ENCODE data around the gene FLT1. TPM values are rescaled to one million over a fixed set of nuclear protein-coding genes. Genes with fewer than 3 reads are reported as not detected.

FLT1 gene
- total and polyA plus RNA-seq, 11 donors: 13.1 to 73.2 (median 41.1) TPM

DNA sequence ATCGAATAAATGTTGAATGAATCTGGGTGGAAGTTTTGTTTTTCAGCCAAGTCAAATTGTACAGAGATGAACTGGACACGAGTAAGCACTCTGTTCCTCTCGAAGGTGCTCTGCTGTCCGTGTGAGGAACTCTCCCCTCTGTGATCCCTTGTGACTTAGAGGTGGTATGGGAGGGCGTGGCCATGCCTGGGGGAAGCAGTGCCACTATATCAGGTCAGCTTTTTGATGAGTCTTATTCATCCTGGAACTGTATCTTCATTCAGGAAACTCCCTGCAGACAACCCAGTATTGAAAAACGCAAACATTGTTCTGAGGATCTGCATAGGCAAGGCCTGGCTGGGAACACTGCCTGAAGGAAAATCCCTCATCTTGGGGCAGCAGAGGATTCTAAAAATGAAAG lies 45.7 kb upstream of the FLT1 start:
- DNase-seq: no peak
- no peak for ATAC-seq
- Histone ChIP-seq H3K27me3 (no peaks in the 10 kb centered on the region), H3K9me3 (peaks cover 0 to 12% (median 0%) of the 10 kb centered on the region in 12 donors), H3K4me3 (no peak overlapping the region), H3K27ac (no peak overlapping the region), H3K4me1 (no peaks in the 10 kb centered on the region), H3K36me3 (no peaks in the 10 kb centered on the region)
- TF ChIP-seq POLR2A (IDR thresholded peaks at IDR 0.05) (no peak), CTCF (IDR thresholded peaks at IDR 0.05) (no peak)
- intact Hi-C loops (cut with DNase I): no loop called here
- 56 to 67% (median 59%) methylated on average over 6 of the region's 6 CpGs for WGBS, 4 donors

DNA sequence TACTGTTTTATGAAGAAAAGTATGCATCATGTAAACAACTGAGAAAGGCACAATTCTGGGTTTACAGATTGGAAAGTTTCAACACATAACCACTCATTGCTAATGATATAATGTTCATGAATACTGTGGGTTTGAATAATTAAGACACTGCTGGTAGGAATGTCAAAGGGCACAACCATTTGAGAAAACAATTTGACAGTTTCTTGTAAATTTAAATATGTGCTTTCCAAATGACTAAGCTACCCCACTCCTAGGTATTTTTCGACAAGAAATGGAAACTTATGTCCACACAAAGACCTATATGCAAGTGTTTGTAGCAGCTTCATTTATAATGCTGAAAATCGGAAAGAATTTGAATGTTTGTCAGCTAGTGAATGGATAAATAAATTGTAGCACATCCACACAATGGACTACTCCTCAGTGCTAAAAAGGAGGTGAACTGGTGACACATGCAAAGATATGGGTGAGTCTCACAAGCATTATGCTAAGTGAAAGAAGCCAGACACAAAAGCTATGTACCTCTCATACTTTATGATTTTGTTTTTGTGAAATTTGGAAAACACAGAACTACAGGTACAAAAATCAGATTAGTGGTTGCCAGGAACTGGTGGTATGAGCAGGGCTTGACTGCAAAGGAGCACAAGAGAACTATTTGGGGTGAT lies 44.8 kb upstream of the FLT1 start:
- no peaks in the 10 kb centered on the region for H3K4me1 ChIP-seq
- intact Hi-C loops (cut with DNase I): loop anchor here in 1 of 10 donors (10.0 kb wide), 1 partner anchor 95 kb away; no protein-coding TSS in a partner anchor
- peaks cover 0 to 12% (median 0%) of the 10 kb centered on the region in 12 donors for H3K9me3 ChIP-seq
- ATAC-seq (no peak), DNase-seq (no peak)
- 95 to 99% (median 96%) methylated on average over 2 of the region's 2 CpGs for WGBS, 4 donors
- no peaks in the 10 kb centered on the region for H3K36me3 ChIP-seq
- H3K4me3 ChIP-seq: no peak overlapping the region
- H3K27ac ChIP-seq: no peak overlapping the region
- H3K27me3 ChIP-seq: no peaks in the 10 kb centered on the region
- no peak for TF ChIP-seq POLR2A (IDR thresholded peaks at IDR 0.05)
- no peak for TF ChIP-seq CTCF (IDR thresholded peaks at IDR 0.05)

GRCh38 chr13:28538932-28539331 lies 44.0 kb upstream of the FLT1 start:
- Histone ChIP-seq H3K4me3 (no peak overlapping the region), H3K27me3 (peaks cover 0 to under 1% (median 0%) of the 10 kb centered on the region in 9 donors), H3K36me3 (no peaks in the 10 kb centered on the region), H3K4me1 (no peaks in the 10 kb centered on the region), H3K9me3 (peaks cover 0 to 11% (median 0%) of the 10 kb centered on the region in 12 donors), H3K27ac (no peak overlapping the region)
- ATAC-seq (no peak), DNase-seq (no peak)
- 59 to 75% (median 73%) methylated on average over 3 of the region's 3 CpGs for WGBS, 4 donors
- TF ChIP-seq POLR2A (IDR thresholded peaks at IDR 0.05) (no peak), CTCF (IDR thresholded peaks at IDR 0.05) (no peak)
- intact Hi-C loops (cut with DNase I): loop anchor here in 1 of 10 donors (10.0 kb wide), 1 partner anchor 96 kb away; no protein-coding TSS in a partner anchor

DNA sequence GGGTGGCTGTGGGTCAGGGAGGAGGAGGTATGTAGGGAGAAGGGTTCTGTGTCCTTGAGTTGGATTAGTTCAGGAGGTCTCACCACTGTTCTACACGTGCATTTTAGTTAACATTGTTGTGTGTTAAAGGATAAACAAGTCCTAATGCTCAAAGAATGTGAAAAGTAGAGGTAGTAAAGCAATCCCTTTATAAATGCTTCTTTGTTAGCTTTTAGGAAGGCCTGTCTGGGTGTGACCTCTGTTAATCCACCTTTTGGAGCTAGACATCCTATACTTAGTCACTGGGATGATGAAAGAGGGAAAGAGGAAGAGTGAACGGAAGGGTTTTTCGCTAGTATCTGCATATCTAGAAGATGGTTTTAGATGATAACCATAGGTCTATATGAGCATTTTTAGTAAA lies 42.2 kb upstream of the FLT1 start:
- Histone ChIP-seq H3K27ac (no peak overlapping the region), H3K36me3 (no peaks in the 10 kb centered on the region), H3K4me1 (peaks cover 0 to 13% (median 0%) of the 10 kb centered on the region in 12 donors), H3K4me3 (no peak overlapping the region), H3K9me3 (no peaks in the 10 kb centered on the region), H3K27me3 (peaks cover 0 to 10% (median 0%) of the 10 kb centered on the region in 9 donors)
- DNase-seq: no peak
- intact Hi-C loops (cut with DNase I): loop anchor here in 1 of 10 donors (10.0 kb wide), 1 partner anchor 98 kb away; no protein-coding TSS in a partner anchor
- TF ChIP-seq CTCF (IDR thresholded peaks at IDR 0.05) (no peak), POLR2A (IDR thresholded peaks at IDR 0.05) (no peak)
- ATAC-seq: no peak
- 67 to 83% (median 69%) methylated on average over 3 of the region's 3 CpGs for WGBS, 4 donors

Data from heart left ventricle (tissue), 16 donors.